ENCODE results near the gene SLIT3.

DNA sequence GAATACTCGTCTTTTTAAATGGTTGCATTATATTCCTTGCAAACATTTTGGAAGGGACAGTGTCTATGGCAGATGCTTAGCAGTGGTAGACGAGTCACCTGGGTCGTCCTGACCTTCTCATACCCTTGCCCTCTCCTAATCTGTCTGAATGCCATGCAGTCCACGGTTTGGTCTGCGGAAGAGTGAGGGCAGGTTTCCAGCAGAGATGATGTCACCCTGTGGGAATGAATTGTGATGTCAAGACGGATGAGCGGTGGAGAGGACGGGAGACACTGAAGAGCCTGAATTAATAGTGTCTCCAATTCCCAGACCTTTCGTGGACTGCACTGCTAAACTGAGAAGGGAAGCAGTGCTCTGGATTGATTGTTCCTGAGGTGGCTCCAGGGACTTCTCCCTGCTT, 392.7 kb downstream of the SLIT3 start:
- TF ChIP-seq CTCF (conservative IDR thresholded peaks at IDR 0.05; ENCODE audit: low read depth, low read length): no peak
- TF ChIP-seq EZH2 (IDR thresholded peaks at IDR 0.05; ENCODE audit: low read length, unreplicated experiment): no peak
- TF ChIP-seq EZH2phosphoT487 (IDR thresholded peaks at IDR 0.05; ENCODE audit: borderline replicate concordance, low read length): no peak

Measured in PC-3 (cell line).